Neural progenitor cell (in vitro differentiated cells): ENCODE measurements around the gene GRM8. TPM values are rescaled to one million over a fixed set of nuclear protein-coding genes. Genes with fewer than 3 reads are reported as not detected.
A peak's percentile ranks its signal among the peaks of the same experiment; 100 is the strongest.

Experiments
- DNase-seq: peaks from one replicate; pipeline ENCODE4 v3.0.0-alpha.2; 2016; ENCODE audit warnings: low spot score
- H2AFZ ChIP-seq: fragments of 200-600 bp; sonication (generic); replicated peaks from 2 replicates; pipeline ENCODE4 v1.6.1; 2016; ENCODE audit warnings: antibody characterized with exemption
- H3F3A ChIP-seq: fragments of 200-600 bp; sonication (generic); 2 replicates; pipeline ENCODE4 v1.6.1; 2016; ENCODE audit warnings: antibody characterized with exemption, low read depth
- H3K27ac ChIP-seq: fragments of 200-600 bp; sonication (generic); 2 replicates; pipeline ENCODE4 v1.5.1; 2016; ENCODE audit warnings: mild to moderate bottlenecking
- H3K27me3 ChIP-seq: fragments of 200-600 bp; sonication (generic); 2 replicates; pipeline ENCODE4 v1.6.1; 2016; ENCODE audit warnings: mild to moderate bottlenecking, moderate library complexity
- H3K36me3 ChIP-seq: fragments of 200-600 bp; sonication (generic); 2 replicates; pipeline ENCODE4 v1.5.1; 2016
- H3K4me1 ChIP-seq: fragments of 200-600 bp; sonication (generic); 2 replicates; pipeline ENCODE4 v1.6.1; 2016; ENCODE audit warnings: mixed run types
- H3K4me2 ChIP-seq: fragments of 200-600 bp; sonication (generic); 2 replicates; pipeline ENCODE4 v1.6.1; 2016
- H3K4me3 ChIP-seq: fragments of 200-600 bp; sonication (generic); 2 replicates; pipeline ENCODE4 v1.5.1; 2016
- H3K79me2 ChIP-seq: fragments of 200-600 bp; sonication (generic); 2 replicates; pipeline ENCODE4 v1.6.1; 2016; ENCODE audit warnings: low read depth
- H3K9ac ChIP-seq: fragments of 200-600 bp; sonication (generic); 2 replicates; pipeline ENCODE4 v1.6.1; 2016
- H3K9me3 ChIP-seq: fragments of 200-600 bp; sonication (generic); 2 replicates; pipeline ENCODE4 v1.5.1; 2016; ENCODE audit warnings: low read depth
- H4K20me1 ChIP-seq: fragments of 200-600 bp; sonication (generic); 2 replicates; pipeline ENCODE4 v1.6.1; 2016; ENCODE audit warnings: low read depth
- H3K27ac Mint-ChIP-seq: 3 replicates; pipeline ENCODE4 v1.8.0; 2021; ENCODE audit warnings: mixed read lengths
- H3K27me3 Mint-ChIP-seq: 2 replicates; pipeline ENCODE4 v1.8.0; 2022; ENCODE audit warnings: low read depth, mild to moderate bottlenecking, inconsistent platforms, moderate library complexity, mixed read lengths; ENCODE audit not compliant: insufficient read depth
- H3K36me3 Mint-ChIP-seq: 3 replicates; pipeline ENCODE4 v1.8.0; 2021; ENCODE audit warnings: mixed read lengths
- H3K4me1 Mint-ChIP-seq: 3 replicates; pipeline ENCODE4 v1.8.0; 2021; ENCODE audit warnings: mixed read lengths
- H3K4me3 Mint-ChIP-seq: 3 replicates; pipeline ENCODE4 v1.8.0; 2021; ENCODE audit warnings: mild to moderate bottlenecking, moderate library complexity, mixed read lengths
- H3K9me3 Mint-ChIP-seq: 3 replicates; pipeline ENCODE4 v1.8.0; 2020; ENCODE audit warnings: mixed read lengths
- CTCF ChIP-seq: fragments of 200-600 bp; sonication (generic); IDR thresholded peaks from 2 replicates; pipeline ENCODE4 v1.5.1; 2017; ENCODE audit warnings: antibody characterized with exemption, mild to moderate bottlenecking
- EZH2 ChIP-seq: fragments of 200-600 bp; sonication (generic); IDR thresholded peaks from 2 replicates; pipeline ENCODE4 v1.6.1; 2017; ENCODE audit warnings: antibody characterized with exemption, mild to moderate bottlenecking, moderate library complexity
- EZH2phosphoT487 ChIP-seq: fragments of 200-600 bp; sonication (generic); IDR thresholded peaks from 2 replicates; pipeline ENCODE4 v1.6.1; 2017; ENCODE audit warnings: antibody characterized with exemption
- total RNA-seq: library from RNA; depleted of rRNA; stranded (reverse); fragments of >200 nt; gene quantifications from 2 replicates; pipeline ENCODE4 v1.2.3, GENCODE V29; 2015; ENCODE audit warnings: low replicate concordance

GRM8 gene
- total RNA-seq, 1 donor from 2014 or later = 0.62 TPM

- H2AFZ ChIP-seq = no peak overlapping the region
- H3K9ac ChIP-seq = no peak overlapping the region
- no peak overlapping the region for H3K4me3 ChIP-seq
- no peak overlapping the region for H3K4me3 Mint-ChIP-seq
- no peaks in the 10 kb centered on the region for H3F3A ChIP-seq
- H3K27ac Mint-ChIP-seq = no peak overlapping the region
- H3K4me2 ChIP-seq = no peak overlapping the region
- no peaks in the 10 kb centered on the region for H3K4me1 Mint-ChIP-seq
- peaks cover 8% of the 10 kb centered on the region for H3K9me3 Mint-ChIP-seq
- H3K27me3 Mint-ChIP-seq = no peaks in the 10 kb centered on the region
- peak; percentile 81 for DNase-seq
- H3K9me3 ChIP-seq = peaks cover 6% of the 10 kb centered on the region
- H3K36me3 Mint-ChIP-seq = no peaks in the 10 kb centered on the region
- no peaks in the 10 kb centered on the region for H3K4me1 ChIP-seq
- no peaks in the 10 kb centered on the region for H3K79me2 ChIP-seq
- H3K36me3 ChIP-seq = no peaks in the 10 kb centered on the region
- TF ChIP-seq CTCF = peak; percentile 84
- TF ChIP-seq EZH2phosphoT487 = no peak
- no peaks in the 10 kb centered on the region for H3K27me3 ChIP-seq
- H4K20me1 ChIP-seq = no peaks in the 10 kb centered on the region
- no peak overlapping the region for H3K27ac ChIP-seq
These were observed 449.6 kb downstream of the GRM8 start for GRCh38 chr7:126803060-126803665.

- H2AFZ ChIP-seq = no peak overlapping the region
- H3F3A ChIP-seq = no peaks in the 10 kb centered on the region
- TF ChIP-seq EZH2 (no peak), CTCF (no peak), EZH2phosphoT487 (no peak)
- DNase-seq = no peak
- H3K27me3 ChIP-seq = no peaks in the 10 kb centered on the region
- Mint-ChIP-seq H3K4me3 (no peak overlapping the region), H3K9me3 (peaks cover 8% of the 10 kb centered on the region), H3K27me3 (no peaks in the 10 kb centered on the region), H3K27ac (no peak overlapping the region), H3K36me3 (no peaks in the 10 kb centered on the region), H3K4me1 (no peaks in the 10 kb centered on the region)
- H4K20me1 ChIP-seq = no peaks in the 10 kb centered on the region
- H3K4me1 ChIP-seq = no peaks in the 10 kb centered on the region
- no peak overlapping the region for H3K27ac ChIP-seq
- no peak overlapping the region for H3K4me3 ChIP-seq
- H3K36me3 ChIP-seq = no peaks in the 10 kb centered on the region
- no peaks in the 10 kb centered on the region for H3K79me2 ChIP-seq
- peaks cover 6% of the 10 kb centered on the region for H3K9me3 ChIP-seq
- H3K4me2 ChIP-seq = no peak overlapping the region
- no peak overlapping the region for H3K9ac ChIP-seq
These were observed 451.0 kb downstream of the GRM8 start for GRCh38 chr7:126801733-126802132.

GRCh38 chr7:126799541-126799940 lies 453.2 kb downstream of the GRM8 start:
- Histone ChIP-seq H3K27ac (no peak overlapping the region), H3K36me3 (no peaks in the 10 kb centered on the region), H3K27me3 (no peaks in the 10 kb centered on the region), H2AFZ (no peak overlapping the region), H3K79me2 (no peaks in the 10 kb centered on the region), H3K4me2 (no peak overlapping the region), H3F3A (no peaks in the 10 kb centered on the region), H3K4me1 (no peaks in the 10 kb centered on the region), H3K9ac (no peak overlapping the region), H3K4me3 (no peak overlapping the region), H4K20me1 (no peaks in the 10 kb centered on the region), H3K9me3 (peaks cover 6% of the 10 kb centered on the region)
- Mint-ChIP-seq H3K9me3 (peaks cover 8% of the 10 kb centered on the region), H3K36me3 (no peaks in the 10 kb centered on the region), H3K4me1 (no peaks in the 10 kb centered on the region), H3K27ac (no peak overlapping the region), H3K27me3 (no peaks in the 10 kb centered on the region), H3K4me3 (no peak overlapping the region)
- TF ChIP-seq EZH2phosphoT487 = no peak
- TF ChIP-seq CTCF = no peak
- TF ChIP-seq EZH2 = no peak
- no peak for DNase-seq
